ENCODE results near the gene RPS6KA5. TPM values are rescaled to one million over a fixed set of nuclear protein-coding genes. Genes with fewer than 3 reads are reported as not detected.

Gene RPS6KA5
- total and polyA plus RNA-seq, 8 donors: 1.6 to 25.0 (median 8.5) TPM

DNA sequence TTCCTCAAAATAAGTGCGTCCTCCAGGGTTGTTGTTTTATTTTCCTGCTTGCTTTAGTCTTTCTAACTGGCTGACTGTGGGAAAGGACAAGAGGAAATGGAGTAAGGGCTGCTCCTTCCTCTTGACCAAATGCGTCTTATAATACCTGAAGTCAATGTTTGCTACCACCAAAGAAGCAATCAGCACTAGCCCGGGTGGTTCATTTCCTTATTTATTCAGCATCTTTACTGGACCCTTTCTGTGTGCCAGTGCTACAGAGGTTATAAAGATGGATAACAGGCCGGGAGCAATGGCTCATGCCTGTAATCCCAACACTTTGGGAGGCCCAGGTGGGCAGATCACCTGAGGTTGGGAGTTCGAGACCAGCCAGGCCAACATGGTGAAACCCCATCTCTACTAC lies 15.1 kb upstream of the RPS6KA5 start:
- WGBS, 5 donors: 50 to 76% (median 69%) methylated on average over 5 of the region's 5 CpGs
- TF ChIP-seq EP300 (IDR thresholded peaks at IDR 0.05): no peak
- no peak for TF ChIP-seq POLR2AphosphoS5 (IDR thresholded peaks at IDR 0.05)
- TF ChIP-seq, protein P1, sequence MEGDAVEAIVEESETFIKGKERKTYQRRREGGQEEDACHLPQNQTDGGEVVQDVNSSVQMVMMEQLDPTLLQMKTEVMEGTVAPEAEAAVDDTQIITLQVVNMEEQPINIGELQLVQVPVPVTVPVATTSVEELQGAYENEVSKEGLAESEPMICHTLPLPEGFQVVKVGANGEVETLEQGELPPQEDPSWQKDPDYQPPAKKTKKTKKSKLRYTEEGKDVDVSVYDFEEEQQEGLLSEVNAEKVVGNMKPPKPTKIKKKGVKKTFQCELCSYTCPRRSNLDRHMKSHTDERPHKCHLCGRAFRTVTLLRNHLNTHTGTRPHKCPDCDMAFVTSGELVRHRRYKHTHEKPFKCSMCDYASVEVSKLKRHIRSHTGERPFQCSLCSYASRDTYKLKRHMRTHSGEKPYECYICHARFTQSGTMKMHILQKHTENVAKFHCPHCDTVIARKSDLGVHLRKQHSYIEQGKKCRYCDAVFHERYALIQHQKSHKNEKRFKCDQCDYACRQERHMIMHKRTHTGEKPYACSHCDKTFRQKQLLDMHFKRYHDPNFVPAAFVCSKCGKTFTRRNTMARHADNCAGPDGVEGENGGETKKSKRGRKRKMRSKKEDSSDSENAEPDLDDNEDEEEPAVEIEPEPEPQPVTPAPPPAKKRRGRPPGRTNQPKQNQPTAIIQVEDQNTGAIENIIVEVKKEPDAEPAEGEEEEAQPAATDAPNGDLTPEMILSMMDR (IDR thresholded peaks at IDR 0.05): no peak
- no peak for TF ChIP-seq POLR2A (IDR thresholded peaks at IDR 0.05)
- no peaks in the 10 kb centered on the region for H3K4me1 ChIP-seq
- intact Hi-C loops (cut with DNase I; ENCODE audit: low total_unique reads): no loop called here
- H3K9me3 ChIP-seq: no peaks in the 10 kb centered on the region
- H3K4me3 ChIP-seq: no peak overlapping the region
- H3K27me3 ChIP-seq: no peaks in the 10 kb centered on the region
- H3K36me3 ChIP-seq: no peaks in the 10 kb centered on the region
- H3K27ac ChIP-seq: peak overlapping the region in 1 of 5 donors; percentile 42
- DNase-seq: no peak

DNA sequence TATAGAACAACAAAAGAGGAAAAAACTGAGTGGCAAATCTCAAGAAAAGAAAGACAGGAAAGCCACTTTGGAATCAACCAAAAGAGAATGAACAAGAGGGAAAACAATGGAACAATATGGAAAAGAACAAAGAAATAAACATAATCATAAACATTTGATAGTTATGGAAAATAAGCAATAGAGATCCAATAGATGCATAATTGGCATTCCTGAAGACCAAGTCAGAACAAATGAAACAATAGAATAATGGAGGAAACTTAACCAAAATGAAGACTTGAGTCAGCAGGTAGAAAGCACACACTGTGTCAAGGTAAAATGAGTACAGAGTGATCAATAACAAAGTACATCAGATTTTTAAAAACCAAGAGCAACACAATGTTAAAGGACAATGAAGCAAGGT lies 10.1 kb upstream of the RPS6KA5 start:
- intact Hi-C loops (cut with DNase I; ENCODE audit: low total_unique reads): no loop called here
- no peak for TF ChIP-seq POLR2A (IDR thresholded peaks at IDR 0.05)
- no peak for TF ChIP-seq POLR2AphosphoS5 (IDR thresholded peaks at IDR 0.05)
- TF ChIP-seq EP300 (IDR thresholded peaks at IDR 0.05): no peak
- TF ChIP-seq, protein P1 (IDR thresholded peaks at IDR 0.05): no peak
- peaks cover 0 to 4% (median 0%) of the 10 kb centered on the region in 4 donors for H3K9me3 ChIP-seq
- H3K36me3 ChIP-seq: no peaks in the 10 kb centered on the region
- no peak for DNase-seq
- no peaks in the 10 kb centered on the region for H3K4me1 ChIP-seq
- H3K4me3 ChIP-seq: no peak overlapping the region
- H3K27me3 ChIP-seq: no peaks in the 10 kb centered on the region
- no peak overlapping the region for H3K27ac ChIP-seq

DNA sequence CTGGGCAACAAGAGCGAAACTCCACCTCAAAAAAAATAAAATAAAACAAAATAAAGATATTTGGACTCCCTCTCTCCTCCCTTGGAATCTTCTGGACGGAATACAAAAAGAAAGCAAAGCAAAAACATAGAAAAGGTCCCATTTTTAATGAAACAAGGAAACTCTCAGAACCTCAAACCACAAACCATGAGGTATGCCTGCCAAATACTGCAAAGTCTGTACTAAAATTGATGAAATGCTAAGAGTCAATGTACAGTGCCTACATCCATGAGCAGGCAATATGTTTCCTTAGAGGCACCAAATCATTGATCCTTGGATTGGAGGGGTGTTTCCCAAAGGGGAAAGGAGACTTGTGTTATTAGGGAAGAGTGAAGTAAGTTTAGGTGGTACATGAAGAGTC lies 8.2 kb upstream of the RPS6KA5 start:
- intact Hi-C loops (cut with DNase I; ENCODE audit: low total_unique reads): no loop called here
- peaks cover 0 to 7% (median 2%) of the 10 kb centered on the region in 4 donors for H3K4me1 ChIP-seq

DNA sequence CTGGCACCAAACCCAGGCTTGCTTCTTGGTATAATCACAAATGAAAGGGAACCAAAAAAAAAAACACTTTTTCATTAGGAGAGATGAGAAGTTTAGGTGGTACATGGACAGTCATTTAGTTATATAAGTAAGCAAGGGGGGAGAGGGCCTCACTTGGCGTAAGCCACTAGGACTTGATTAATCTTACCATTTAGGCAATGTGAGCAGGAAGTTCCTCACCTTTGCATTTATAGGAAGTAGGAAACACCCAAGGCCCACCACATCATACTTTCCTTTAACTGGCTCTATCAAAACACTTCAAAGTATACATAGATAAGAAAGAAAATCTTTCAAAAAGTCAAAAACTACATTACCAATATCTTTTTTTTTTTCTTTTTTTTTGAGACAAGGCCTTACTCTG lies 6.7 kb upstream of the RPS6KA5 start:
- no peak overlapping the region for H3K27ac ChIP-seq
- no peaks in the 10 kb centered on the region for H3K36me3 ChIP-seq
- DNase-seq: no peak
- no peak overlapping the region for H3K4me3 ChIP-seq
- no peak for TF ChIP-seq EP300 (IDR thresholded peaks at IDR 0.05)
- TF ChIP-seq, protein P1 (IDR thresholded peaks at IDR 0.05): no peak
- TF ChIP-seq POLR2AphosphoS5 (IDR thresholded peaks at IDR 0.05): no peak
- no peak for TF ChIP-seq POLR2A (IDR thresholded peaks at IDR 0.05)
- peaks cover 0 to 21% (median 9%) of the 10 kb centered on the region in 4 donors for H3K4me1 ChIP-seq
- intact Hi-C loops (cut with DNase I; ENCODE audit: low total_unique reads): no loop called here
- H3K27me3 ChIP-seq: no peaks in the 10 kb centered on the region
- 72 to 90% (median 88%) methylated on average over 1 of the region's 1 CpG for WGBS, 5 donors
- H3K9me3 ChIP-seq: peaks cover 0 to 4% (median 0%) of the 10 kb centered on the region in 4 donors

More for the DNA sequence above, 8.2 kb upstream of the RPS6KA5 start:
- 81 to 91% (median 88%) methylated on average over 2 of the region's 2 CpGs for WGBS, 5 donors
- no peak overlapping the region for H3K27ac ChIP-seq
- no peak for TF ChIP-seq POLR2A (IDR thresholded peaks at IDR 0.05)
- TF ChIP-seq, protein P1 (IDR thresholded peaks at IDR 0.05): no peak
- no peak for TF ChIP-seq EP300 (IDR thresholded peaks at IDR 0.05)
- TF ChIP-seq POLR2AphosphoS5 (IDR thresholded peaks at IDR 0.05): no peak
- no peak for DNase-seq
- peaks cover 0 to 4% (median 0%) of the 10 kb centered on the region in 4 donors for H3K9me3 ChIP-seq
- H3K36me3 ChIP-seq: no peaks in the 10 kb centered on the region
- no peaks in the 10 kb centered on the region for H3K27me3 ChIP-seq
- H3K4me3 ChIP-seq: no peak overlapping the region

All from stomach (tissue), 9 donors.